ENCODE results near the gene MAST2. TPM values are rescaled to one million over a fixed set of nuclear protein-coding genes. Genes with fewer than 3 reads are reported as not detected.
"Not testable (repeated sequence)": the region's sequence is repeated elsewhere in the genome, so short reads cannot be mapped to it uniquely, and the experiment has no call there.

The MAST2 gene
- total and polyA plus RNA-seq, 2 donors (not counting 3 experiments of a cell fraction or from before 2014, with no cell fraction given): 25.0 to 41.2 TPM

GRCh38 chr1:46057215-46057614, 253.8 kb downstream of the MAST2 start:
- CTCF ChIA-PET; H3K4me1 ChIP-seq (ENCODE audit: control insufficient read depth, extremely low read depth, insufficient read depth, low read length); H3K79me2 ChIP-seq (ENCODE audit: control insufficient read depth, insufficient read depth, low read length); H3K27ac ChIP-seq (ENCODE audit: insufficient read depth, low read depth, low read length); intact Hi-C loops (cut with micrococcal nuclease); H4K20me1 ChIP-seq (replicated peaks; ENCODE audit: control insufficient read depth, extremely low read depth, insufficient read depth, low read length); H3K9me3 ChIP-seq (replicated peaks; ENCODE audit: control insufficient read depth, insufficient read depth, low read length); H3K4me2 ChIP-seq (ENCODE audit: insufficient read depth, low read length); H3K4me3 ChIP-seq (replicated peaks in 1 of 3; ENCODE audit: insufficient read depth in 1 of 3, low read depth in 1 of 3, low read length in 3 of 3); BruUV-seq (replicated peaks); POLR2A ChIA-PET; H3K9ac ChIP-seq (replicated peaks; ENCODE audit: extremely low read depth, insufficient read depth, low read length); FAIRE-seq; H2AFZ ChIP-seq (ENCODE audit: low read depth, low read length); DNase-seq (ENCODE audit: low read depth, low spot score); H3K27me3 ChIP-seq (ENCODE audit: control insufficient read depth in 2 of 2, insufficient read depth in 2 of 2, low read length in 2 of 2); H3K9me1 ChIP-seq (replicated peaks; ENCODE audit: control insufficient read depth, extremely low read depth, insufficient read depth, low read length); H3K36me3 ChIP-seq (ENCODE audit: control insufficient read depth in 2 of 2, extremely low read depth in 1 of 2, insufficient read depth in 2 of 2, low read length in 2 of 2); dilution Hi-C loops (cut with MboI; ENCODE audit: extremely low pct_ligation_motif_present, low sequenced_read_pairs): not testable (repeated sequence)

GRCh38 chr1:46057781-46058180, 254.4 kb downstream of the MAST2 start:
- Histone ChIP-seq H3K27ac (ENCODE audit: insufficient read depth, low read depth, low read length) (no peak overlapping the region), H3K4me2 (ENCODE audit: insufficient read depth, low read length) (no peak overlapping the region), H3K4me1 (ENCODE audit: control insufficient read depth, extremely low read depth, insufficient read depth, low read length) (no peaks in the 10 kb centered on the region), H3K9me1 (replicated peaks; ENCODE audit: control insufficient read depth, extremely low read depth, insufficient read depth, low read length) (no peaks in the 10 kb centered on the region), H3K4me3 (replicated peaks in 1 of 3; ENCODE audit: insufficient read depth in 1 of 3, low read depth in 1 of 3, low read length in 3 of 3) (no peak overlapping the region), H3K79me2 (ENCODE audit: control insufficient read depth, insufficient read depth, low read length) (no peaks in the 10 kb centered on the region), H4K20me1 (replicated peaks; ENCODE audit: control insufficient read depth, extremely low read depth, insufficient read depth, low read length) (no peaks in the 10 kb centered on the region), H3K9ac (replicated peaks; ENCODE audit: extremely low read depth, insufficient read depth, low read length) (no peak overlapping the region), H3K9me3 (replicated peaks; ENCODE audit: control insufficient read depth, insufficient read depth, low read length) (no peaks in the 10 kb centered on the region), H2AFZ (ENCODE audit: low read depth, low read length) (no peak overlapping the region), H3K36me3 (ENCODE audit: control insufficient read depth in 2 of 2, extremely low read depth in 1 of 2, insufficient read depth in 2 of 2, low read length in 2 of 2) (peaks cover 0 to 8% of the 10 kb centered on the region in 2 experiments), H3K27me3 (ENCODE audit: control insufficient read depth in 2 of 2, insufficient read depth in 2 of 2, low read length in 2 of 2) (no peaks in the 10 kb centered on the region)
- FAIRE-seq: no peak
- dilution Hi-C loops (cut with MboI; ENCODE audit: extremely low pct_ligation_motif_present, low sequenced_read_pairs) (no loop called here), intact Hi-C loops (cut with micrococcal nuclease) (no loop called here)
- no peak for TF ChIP-seq EZH2 (IDR thresholded peaks at IDR 0.05; ENCODE audit: borderline replicate concordance, low read depth, low read length, severe bottlenecking)
- TF ChIP-seq MYC (IDR thresholded peaks at IDR 0.05; ENCODE audit: low read depth, low read length): no peak
- TF ChIP-seq JUN (IDR thresholded peaks at IDR 0.05; ENCODE audit: borderline replicate concordance, insufficient read depth, insufficient read length, low read depth): no peak
- TF ChIP-seq, protein P1, sequence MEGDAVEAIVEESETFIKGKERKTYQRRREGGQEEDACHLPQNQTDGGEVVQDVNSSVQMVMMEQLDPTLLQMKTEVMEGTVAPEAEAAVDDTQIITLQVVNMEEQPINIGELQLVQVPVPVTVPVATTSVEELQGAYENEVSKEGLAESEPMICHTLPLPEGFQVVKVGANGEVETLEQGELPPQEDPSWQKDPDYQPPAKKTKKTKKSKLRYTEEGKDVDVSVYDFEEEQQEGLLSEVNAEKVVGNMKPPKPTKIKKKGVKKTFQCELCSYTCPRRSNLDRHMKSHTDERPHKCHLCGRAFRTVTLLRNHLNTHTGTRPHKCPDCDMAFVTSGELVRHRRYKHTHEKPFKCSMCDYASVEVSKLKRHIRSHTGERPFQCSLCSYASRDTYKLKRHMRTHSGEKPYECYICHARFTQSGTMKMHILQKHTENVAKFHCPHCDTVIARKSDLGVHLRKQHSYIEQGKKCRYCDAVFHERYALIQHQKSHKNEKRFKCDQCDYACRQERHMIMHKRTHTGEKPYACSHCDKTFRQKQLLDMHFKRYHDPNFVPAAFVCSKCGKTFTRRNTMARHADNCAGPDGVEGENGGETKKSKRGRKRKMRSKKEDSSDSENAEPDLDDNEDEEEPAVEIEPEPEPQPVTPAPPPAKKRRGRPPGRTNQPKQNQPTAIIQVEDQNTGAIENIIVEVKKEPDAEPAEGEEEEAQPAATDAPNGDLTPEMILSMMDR (IDR thresholded peaks at IDR 0.05; ENCODE audit: extremely low read depth in 1 of 2, insufficient read depth in 1 of 2, low read depth in 1 of 2, low read length in 2 of 2): no peak
- TF ChIP-seq, protein P2, sequence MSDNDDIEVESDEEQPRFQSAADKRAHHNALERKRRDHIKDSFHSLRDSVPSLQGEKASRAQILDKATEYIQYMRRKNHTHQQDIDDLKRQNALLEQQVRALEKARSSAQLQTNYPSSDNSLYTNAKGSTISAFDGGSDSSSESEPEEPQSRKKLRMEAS (IDR thresholded peaks at IDR 0.05; ENCODE audit: insufficient read depth, insufficient read length): no peak
- no peak for TF ChIP-seq POLR2AphosphoS5 (IDR thresholded peaks at IDR 0.05; ENCODE audit: insufficient read depth, low read depth, low read length)
- no peak for TF ChIP-seq POLR2A (IDR thresholded peaks at IDR 0.05; ENCODE audit: low read depth, low read length)
- TF ChIP-seq GATA2 (IDR thresholded peaks at IDR 0.05; ENCODE audit: insufficient read depth, insufficient read length, low read depth, low read length): no peak
- no peak for TF ChIP-seq FOS (IDR thresholded peaks at IDR 0.05; ENCODE audit: borderline replicate concordance, insufficient read depth, low read length)
- no peak for DNase-seq (ENCODE audit: low read depth, low spot score)
- ChIA-PET POLR2A (no interaction called here), CTCF (no interaction called here)
- no TSS peak for BruUV-seq (replicated peaks)

Data from endothelial cell of umbilical vein (primary cell).